ENCODE data around the gene PLSCR3. TPM values are rescaled to one million over a fixed set of nuclear protein-coding genes. Genes with fewer than 3 reads are reported as not detected.

PLSCR3 gene
- total RNA-seq, 1 experiment from 2014 or later, result 15.2 TPM

DNA sequence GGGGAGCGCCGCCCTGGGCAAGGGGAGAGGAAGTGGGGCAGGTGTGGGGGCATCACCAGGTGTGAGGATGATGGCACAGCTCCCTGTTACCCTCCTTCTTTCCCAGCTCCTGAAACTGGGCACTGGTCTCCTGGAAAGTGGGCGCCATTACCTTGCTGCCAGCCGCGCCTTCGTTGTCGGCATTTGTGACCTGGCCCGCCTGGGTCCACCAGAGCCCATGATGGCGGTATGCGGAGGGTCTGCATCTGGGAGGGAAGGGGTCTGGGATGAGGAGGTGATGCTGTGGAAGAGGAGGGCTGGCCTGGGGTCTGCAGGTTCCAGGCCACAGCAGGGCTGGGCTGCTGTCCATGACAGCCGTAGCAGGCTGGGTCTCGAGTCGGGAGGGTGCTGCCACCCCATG, 52.5 kb downstream of the PLSCR3 start:
- BruUV-seq (replicated peaks), result no TSS peak
- no peaks in the 10 kb centered on the region for H3K9me3 ChIP-seq (ENCODE audit: low read depth, low read length, poor library complexity, severe bottlenecking)
- TF ChIP-seq EZH2 (IDR thresholded peaks at IDR 0.05; ENCODE audit: borderline replicate concordance, low read depth, low read length, poor library complexity, severe bottlenecking) (no peak), CTCF (conservative IDR thresholded peaks at IDR 0.05; ENCODE audit: low read depth, low read length) (no peak)
- no peaks in the 10 kb centered on the region for H3K27me3 ChIP-seq (replicated peaks; ENCODE audit: insufficient read depth, low read depth, low read length, poor library complexity)
- H3K36me3 ChIP-seq (ENCODE audit: insufficient read depth, low read length, poor library complexity, severe bottlenecking), result no peaks in the 10 kb centered on the region
- H3K4me3 ChIP-seq (ENCODE audit: low read depth, low read length, poor library complexity, severe bottlenecking), result no peak overlapping the region
- H3K27ac ChIP-seq (ENCODE audit: low read depth, low read length, poor library complexity, severe bottlenecking), result no peak overlapping the region
- ChIA-PET CTCF (no interaction called here), POLR2A (ENCODE audit: low non-redundant PET) (no interaction called here)
- no peak for DNase-seq (ENCODE audit: low spot score)
- no peaks in the 10 kb centered on the region for H3K4me1 ChIP-seq (ENCODE audit: insufficient read depth, low read length, poor library complexity, severe bottlenecking)
- intact Hi-C loops (cut with micrococcal nuclease; ENCODE audit: unreplicated experiment), result no loop called here

GRCh38 chr17:7340179-7340578, 54.1 kb downstream of the PLSCR3 start:
- BruUV-seq (replicated peaks), result no TSS peak
- Histone ChIP-seq H3K4me1 (ENCODE audit: insufficient read depth, low read length, poor library complexity, severe bottlenecking) (no peaks in the 10 kb centered on the region), H3K27me3 (replicated peaks; ENCODE audit: insufficient read depth, low read depth, low read length, poor library complexity) (no peaks in the 10 kb centered on the region), H3K9me3 (ENCODE audit: low read depth, low read length, poor library complexity, severe bottlenecking) (no peaks in the 10 kb centered on the region), H3K36me3 (ENCODE audit: insufficient read depth, low read length, poor library complexity, severe bottlenecking) (no peaks in the 10 kb centered on the region), H3K27ac (ENCODE audit: low read depth, low read length, poor library complexity, severe bottlenecking) (no peak overlapping the region), H3K4me3 (ENCODE audit: low read depth, low read length, poor library complexity, severe bottlenecking) (no peak overlapping the region)
- POLR2A ChIA-PET (ENCODE audit: low non-redundant PET), result no interaction called here
- no peak for DNase-seq (ENCODE audit: low spot score)
- CTCF ChIA-PET, result no interaction called here
- TF ChIP-seq CTCF (conservative IDR thresholded peaks at IDR 0.05; ENCODE audit: low read depth, low read length) (no peak), EZH2 (IDR thresholded peaks at IDR 0.05; ENCODE audit: borderline replicate concordance, low read depth, low read length, poor library complexity, severe bottlenecking) (no peak)
- intact Hi-C loops (cut with micrococcal nuclease; ENCODE audit: unreplicated experiment), result no loop called here

Other genes starting within 250 kb of the PLSCR3 start
- 6.1 and 8.0 TPM in 2 replicates for gene ASGR1, start 215.2 kb downstream of the PLSCR3 start, total RNA-seq (2021)
- gene DLG4, start 174.7 kb downstream of the PLSCR3 start, total RNA-seq (2021), result 74.7 and 86.6 TPM in 2 replicates
- gene ACADVL, start 174.6 kb downstream of the PLSCR3 start, total RNA-seq (2021), result 425 and 509 TPM in 2 replicates
- 133 and 139 TPM in 2 replicates for gene DVL2, start 160.0 kb downstream of the PLSCR3 start, total RNA-seq (2021)
- gene PHF23, start 155.1 kb downstream of the PLSCR3 start, total RNA-seq (2021), result 84.0 and 85.1 TPM in 2 replicates
- gene GABARAP, start 152.1 kb downstream of the PLSCR3 start, total RNA-seq (2021), result 296 and 314 TPM in 2 replicates
- 175 and 179 TPM in 2 replicates for gene CTDNEP1, start 142.8 kb downstream of the PLSCR3 start, total RNA-seq (2021)
- 123 and 128 TPM in 2 replicates for gene ELP5, start 142.3 kb downstream of the PLSCR3 start, total RNA-seq (2021)
- 0.55 TPM in 1 of 2 replicates, not detected in the other for gene CLDN7, start 132.0 kb downstream of the PLSCR3 start, total RNA-seq (2021)
- gene SLC2A4, start 112.8 kb downstream of the PLSCR3 start, total RNA-seq (2021), result 0.67 and 1.6 TPM in 2 replicates
- gene YBX2, start 99.9 kb downstream of the PLSCR3 start, total RNA-seq (2021), result 0.77 and 1.6 TPM in 2 replicates
- 1,112 and 1,128 TPM in 2 replicates for gene EIF5A, start 86.9 kb downstream of the PLSCR3 start, total RNA-seq (2021)
- 116 and 133 TPM in 2 replicates for gene GPS2, start 79.2 kb downstream of the PLSCR3 start, total RNA-seq (2021)
- gene NEURL4, start 65.2 kb downstream of the PLSCR3 start, total RNA-seq (2021), result 81.7 and 99.5 TPM in 2 replicates
- gene ACAP1, start 58.0 kb downstream of the PLSCR3 start, total RNA-seq (2021), result 1.1 TPM in 2 replicates
- 3.8 TPM in 2 replicates for gene KCTD11, start 42.4 kb downstream of the PLSCR3 start, total RNA-seq (2021)
- gene TMEM95, start 39.4 kb downstream of the PLSCR3 start, total RNA-seq (2021), result not detected in 2 replicates
- gene TNK1, start 13.4 kb downstream of the PLSCR3 start, total RNA-seq (2021), result 0.90 and 1.1 TPM in 2 replicates
- 57.6 and 91.6 TPM in 2 replicates for gene TMEM256, start 9.6 kb upstream of the PLSCR3 start, total RNA-seq (2021)
- 36.9 and 60.5 TPM in 2 replicates for gene NLGN2, start 13.3 kb upstream of the PLSCR3 start, total RNA-seq (2021)
- 0.43 and 0.55 TPM in 2 replicates for gene SPEM1, start 25.8 kb upstream of the PLSCR3 start, total RNA-seq (2021)
- 0.24 TPM in 1 of 2 replicates, not detected in the other for gene SPEM2, start 31.1 kb upstream of the PLSCR3 start, total RNA-seq (2021)
- not detected in 2 replicates for gene SPEM3, start 34.3 kb upstream of the PLSCR3 start, total RNA-seq (2021)
- gene TMEM102, start 40.9 kb upstream of the PLSCR3 start, total RNA-seq (2021), result 3.2 and 4.7 TPM in 2 replicates
- gene FGF11, start 45.0 kb upstream of the PLSCR3 start, total RNA-seq (2021), result 18.2 and 24.6 TPM in 2 replicates
- 5.2 and 8.6 TPM in 2 replicates for gene CHRNB1, start 50.5 kb upstream of the PLSCR3 start, total RNA-seq (2021)
- gene ZBTB4, start 85.1 kb upstream of the PLSCR3 start, total RNA-seq (2021), result 17.7 and 21.0 TPM in 2 replicates
- not detected in 2 replicates for gene SLC35G6, start 86.9 kb upstream of the PLSCR3 start, total RNA-seq (2021)
- 330 and 341 TPM in 2 replicates for gene POLR2A, start 89.8 kb upstream of the PLSCR3 start, total RNA-seq (2021)
- gene TNFSF12, start 154.5 kb upstream of the PLSCR3 start, total RNA-seq (2021), result 0.55 and 0.75 TPM in 2 replicates
- gene TNFSF13, start 164.2 kb upstream of the PLSCR3 start, total RNA-seq (2021), result 0.69 and 0.74 TPM in 2 replicates
- gene SENP3, start 167.4 kb upstream of the PLSCR3 start, total RNA-seq (2021), result 113 and 122 TPM in 2 replicates
- gene CD68, start 185.1 kb upstream of the PLSCR3 start, total RNA-seq (2021), result 1.6 and 1.8 TPM in 2 replicates
- 133 and 149 TPM in 2 replicates for gene MPDU1, start 189.3 kb upstream of the PLSCR3 start, total RNA-seq (2021)
- gene SOX15, start 195.6 kb upstream of the PLSCR3 start, total RNA-seq (2021), result 0.87 and 1.3 TPM in 2 replicates
- 101 TPM in 2 replicates for gene FXR2, start 220.4 kb upstream of the PLSCR3 start, total RNA-seq (2021)
- 61.7 and 79.3 TPM in 2 replicates for gene SAT2, start 233.3 kb upstream of the PLSCR3 start, total RNA-seq (2021)
- gene SHBG, start 235.6 kb upstream of the PLSCR3 start, total RNA-seq (2021), result 0.33 TPM in 1 of 2 replicates, not detected in the other

Data from A673 (cell line).